Measurements from ENCODE around the gene SMARCC2.

- TF ChIP-seq CTCF (IDR thresholded peaks at IDR 0.05) (no peak), REST (IDR thresholded peaks at IDR 0.05; ENCODE audit: insufficient read depth in 1 of 2, low read depth in 2 of 2, low read length in 1 of 2) (no peak), POLR2AphosphoS5 (IDR thresholded peaks at IDR 0.05; ENCODE audit: low read depth, low read length) (no peak)
Observed at GRCh38 chr12:56118688-56119357, 70.5 kb downstream of the SMARCC2 start.

Measured in Panc1 (cell line).